Epithelial cell of proximal tubule (primary cell): ENCODE results near the gene SLC28A3. TPM values are rescaled to one million over a fixed set of nuclear protein-coding genes. Genes with fewer than 3 reads are reported as not detected.

Experiments
- DNase-seq: peaks from one replicate; pipeline ENCODE4 v3.0.0-alpha.2; 2011; ENCODE audit warnings: low read depth
- H3K4me3 ChIP-seq: 2 replicates; pipeline ENCODE4 v1.5.1; 2011; ENCODE audit warnings: low read depth, mild to moderate bottlenecking, low read length
- total RNA-seq: library from RNA; depleted of rRNA; stranded (reverse); fragments of >200 nt; gene quantifications from 2 replicates; pipeline ENCODE4 v1.2.3, GENCODE V29; 2015
- TF ChIP-seq, protein P1 (sequence below): conservative IDR thresholded peaks from 2 replicates; pipeline ENCODE4 v1.5.1; 2012; ENCODE audit warnings: low read depth, mild to moderate bottlenecking, low read length

Gene SLC28A3
- total RNA-seq, 1 donor from 2014 or later = 0.06 TPM

DNA sequence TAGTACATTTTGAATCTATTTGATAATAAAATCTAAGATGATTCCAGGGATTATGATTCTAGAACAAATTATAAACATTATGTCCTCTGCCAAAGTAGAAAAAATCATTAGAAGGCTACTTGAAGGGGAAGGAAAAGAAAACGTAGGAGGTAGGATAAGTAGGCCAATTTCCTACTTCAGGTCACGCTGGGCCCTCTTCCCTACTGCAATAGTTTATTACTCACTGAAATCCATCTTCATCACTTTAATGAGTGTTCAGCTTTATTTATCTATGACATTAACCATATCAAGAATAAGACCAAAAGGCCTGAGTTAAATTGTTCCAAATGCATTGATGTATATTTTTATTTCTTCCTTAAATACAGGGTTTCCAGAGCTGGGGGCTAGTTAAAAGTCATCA, 21.6 kb downstream of the SLC28A3 start:
- TF ChIP-seq, protein P1, sequence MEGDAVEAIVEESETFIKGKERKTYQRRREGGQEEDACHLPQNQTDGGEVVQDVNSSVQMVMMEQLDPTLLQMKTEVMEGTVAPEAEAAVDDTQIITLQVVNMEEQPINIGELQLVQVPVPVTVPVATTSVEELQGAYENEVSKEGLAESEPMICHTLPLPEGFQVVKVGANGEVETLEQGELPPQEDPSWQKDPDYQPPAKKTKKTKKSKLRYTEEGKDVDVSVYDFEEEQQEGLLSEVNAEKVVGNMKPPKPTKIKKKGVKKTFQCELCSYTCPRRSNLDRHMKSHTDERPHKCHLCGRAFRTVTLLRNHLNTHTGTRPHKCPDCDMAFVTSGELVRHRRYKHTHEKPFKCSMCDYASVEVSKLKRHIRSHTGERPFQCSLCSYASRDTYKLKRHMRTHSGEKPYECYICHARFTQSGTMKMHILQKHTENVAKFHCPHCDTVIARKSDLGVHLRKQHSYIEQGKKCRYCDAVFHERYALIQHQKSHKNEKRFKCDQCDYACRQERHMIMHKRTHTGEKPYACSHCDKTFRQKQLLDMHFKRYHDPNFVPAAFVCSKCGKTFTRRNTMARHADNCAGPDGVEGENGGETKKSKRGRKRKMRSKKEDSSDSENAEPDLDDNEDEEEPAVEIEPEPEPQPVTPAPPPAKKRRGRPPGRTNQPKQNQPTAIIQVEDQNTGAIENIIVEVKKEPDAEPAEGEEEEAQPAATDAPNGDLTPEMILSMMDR = no peak
- DNase-seq = no peak
- H3K4me3 ChIP-seq = no peak overlapping the region

DNA sequence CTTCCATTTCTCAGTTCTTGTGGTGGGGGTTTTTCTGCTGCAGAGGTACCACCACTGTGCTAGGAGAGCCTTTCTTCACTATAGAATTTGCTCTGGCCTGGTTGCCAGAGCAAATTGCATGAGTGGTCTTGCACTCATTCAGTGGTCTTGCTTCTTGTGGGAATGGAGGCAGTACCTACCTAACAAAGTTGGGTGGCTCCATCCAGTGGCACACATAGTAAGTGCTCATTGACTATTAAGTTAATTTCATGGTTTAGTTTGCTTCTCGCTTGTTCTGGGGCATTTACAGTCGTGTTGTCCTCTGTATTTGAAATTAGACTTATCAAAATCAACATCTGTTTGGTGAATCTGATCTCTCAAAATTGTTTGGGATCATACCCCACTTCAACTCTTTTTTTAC, 23.0 kb downstream of the SLC28A3 start:
- DNase-seq = no peak
- H3K4me3 ChIP-seq = no peak overlapping the region
- TF ChIP-seq, protein P1 = peak; percentile 45

DNA sequence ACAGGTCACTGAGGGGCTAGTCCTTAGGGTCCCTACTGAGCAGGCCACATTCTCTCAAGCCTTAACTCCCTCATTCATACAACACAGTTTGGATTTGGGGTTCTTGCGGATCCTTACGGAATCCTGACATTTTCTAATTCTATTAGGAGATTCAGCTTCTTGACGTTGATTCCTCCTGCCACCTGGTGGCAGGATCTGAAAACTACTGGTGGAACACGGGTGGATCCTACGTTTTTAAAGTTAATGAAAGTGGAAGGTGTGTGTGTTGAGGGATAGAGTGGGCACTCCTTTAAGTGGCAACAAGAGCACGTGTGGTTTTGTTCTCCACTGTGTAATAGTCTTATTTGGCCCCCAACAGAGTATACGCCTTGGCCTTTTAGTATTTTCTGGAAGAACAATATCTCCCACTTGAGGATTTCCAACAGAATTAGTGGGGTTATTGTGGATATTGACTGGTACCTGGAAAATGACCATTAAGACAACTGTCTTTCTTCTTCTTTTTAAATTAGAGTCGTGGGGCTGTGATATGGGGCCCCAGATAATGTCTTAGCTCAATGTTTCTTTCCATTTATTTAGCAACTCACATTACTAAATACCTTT, 25.2 kb downstream of the SLC28A3 start:
- TF ChIP-seq, protein P1 = peak; percentile 82
- no peak overlapping the region for H3K4me3 ChIP-seq
- DNase-seq = no peak

DNA sequence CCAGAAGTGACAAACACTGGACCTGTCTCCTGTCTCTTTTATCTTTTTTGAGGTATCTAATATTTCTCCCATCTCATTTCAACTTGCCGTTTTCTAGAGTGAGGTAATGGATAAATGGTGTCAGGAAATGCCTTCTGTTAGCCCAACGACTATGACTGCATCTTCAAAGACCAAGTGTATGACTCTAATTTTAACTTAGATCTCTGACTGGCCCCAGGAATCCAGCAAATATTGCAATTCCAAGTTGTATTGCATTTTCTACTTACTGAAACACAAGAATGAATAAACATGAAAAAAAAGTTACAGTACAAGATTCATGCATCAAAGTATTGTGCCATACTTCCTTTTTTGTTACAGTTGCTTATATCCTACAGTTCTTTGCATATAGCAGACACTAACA, 26.3 kb downstream of the SLC28A3 start:
- DNase-seq = no peak
- H3K4me3 ChIP-seq = no peak overlapping the region
- TF ChIP-seq, protein P1 = no peak

DNA sequence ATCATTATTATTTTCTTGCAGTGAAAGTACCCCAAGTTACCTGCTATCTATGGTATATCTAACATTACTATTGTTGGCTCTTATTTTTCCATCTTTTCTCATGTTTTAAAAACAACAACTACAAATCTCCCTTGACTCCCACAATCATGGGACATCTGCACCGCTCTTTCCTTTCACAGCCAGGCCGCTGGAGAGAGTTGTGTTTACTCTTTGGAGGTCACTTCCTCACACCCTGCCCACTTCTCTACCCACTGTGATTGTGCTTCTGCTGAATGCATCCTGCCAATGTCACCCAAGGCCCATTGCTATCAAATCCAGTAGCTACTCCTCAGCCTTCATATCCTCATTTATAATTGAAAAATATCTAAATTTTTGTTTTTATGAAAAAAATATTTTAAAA, 29.7 kb downstream of the SLC28A3 start:
- H3K4me3 ChIP-seq = no peak overlapping the region
- DNase-seq = no peak
- TF ChIP-seq, protein P1 = no peak

DNA sequence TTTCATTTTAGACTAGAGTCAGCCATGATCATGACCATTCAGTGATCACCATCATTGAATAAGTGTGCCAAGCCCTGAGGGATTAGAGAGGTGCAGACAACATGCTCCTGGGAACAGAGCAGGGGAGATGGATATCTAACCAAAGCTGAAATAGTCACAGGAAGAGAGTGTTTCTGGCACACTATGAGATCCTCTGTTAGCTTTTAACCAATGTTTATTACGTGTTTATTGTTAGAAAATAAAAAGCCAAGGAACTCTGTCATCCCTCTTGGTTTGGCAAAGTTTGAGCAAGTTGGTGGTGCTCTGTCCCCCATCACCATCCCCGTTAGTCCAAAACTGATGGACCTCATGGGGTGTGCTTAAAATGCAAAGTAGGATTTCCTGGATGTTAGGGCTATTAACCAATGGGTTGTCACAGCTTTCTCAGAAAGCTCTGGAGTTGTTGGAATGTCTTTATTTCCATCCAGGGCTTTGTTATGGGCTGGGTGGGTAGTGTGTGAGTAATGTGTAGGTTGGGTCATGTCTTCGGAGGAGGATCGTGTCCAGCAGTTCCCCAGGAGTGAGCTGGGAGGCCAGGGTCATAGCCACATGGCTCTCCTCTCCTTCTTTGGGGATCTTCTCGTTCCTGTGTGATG, 34.9 kb downstream of the SLC28A3 start:
- no peak overlapping the region for H3K4me3 ChIP-seq
- TF ChIP-seq, protein P1 = no peak
- DNase-seq = no peak

DNA sequence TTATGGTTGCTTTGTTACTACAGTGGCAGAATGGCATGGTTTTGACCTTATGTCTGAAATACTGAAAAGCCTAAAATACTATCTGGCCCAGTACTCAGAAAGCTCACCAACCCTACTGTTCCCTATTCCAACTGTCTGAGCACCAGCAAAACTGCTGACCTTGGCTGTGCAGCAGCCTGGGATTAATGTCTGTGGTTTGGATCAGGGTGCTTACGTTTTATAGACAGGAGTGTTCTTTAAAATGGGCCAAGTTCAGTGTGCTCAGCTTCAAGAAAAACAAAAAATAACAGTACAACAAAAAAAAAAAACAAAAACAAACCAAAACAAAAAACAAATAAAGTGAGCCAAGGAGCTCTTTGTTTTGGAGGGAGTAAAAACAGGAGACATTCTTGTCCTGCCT, 36.4 kb downstream of the SLC28A3 start:
- H3K4me3 ChIP-seq = no peak overlapping the region
- TF ChIP-seq, protein P1 = no peak
- DNase-seq = no peak
